HL-60 (cell line): ENCODE measurements around the gene TBX15.

Experiments
- DNase-seq, 2 experiments: peaks; one replicate each; pipeline ENCODE4 v3.0.0-alpha.2; 2010 to 2020; ENCODE audit warnings: low read depth in 1 of 2, low spot score in 1 of 2
- H3K27ac ChIP-seq: fragments of 250-450 bp; sonication (Bioruptor Pico); replicated peaks from 2 replicates; pipeline ENCODE4 v1.5.1; 2020; ENCODE audit warnings: mild to moderate bottlenecking, moderate library complexity
- H3K27me3 ChIP-seq: fragments of 250-450 bp; sonication (Bioruptor Pico); 2 replicates; pipeline ENCODE4 v1.5.1; 2021; ENCODE audit warnings: mild to moderate bottlenecking, moderate library complexity; ENCODE audit not compliant: insufficient read depth, poor library complexity, severe bottlenecking
- H3K4me3 ChIP-seq: replicated peaks from 2 replicates; pipeline ENCODE4 v1.5.1; 2011; ENCODE audit warnings: mild to moderate bottlenecking, control low read depth, low read length; ENCODE audit not compliant: insufficient read depth
- CTCF ChIP-seq: IDR thresholded peaks from one replicate; pipeline ENCODE4 v1.5.1; 2011; ENCODE audit warnings: low read length, control low read depth, inconsistent platforms; ENCODE audit not compliant: insufficient read depth
- GABPA ChIP-seq: IDR thresholded peaks from 2 replicates; pipeline ENCODE4 v1.6.1; 2012; ENCODE audit warnings: low read depth
- POLR2AphosphoS5 ChIP-seq: IDR thresholded peaks from 2 replicates; pipeline ENCODE4 v1.6.1; 2012; ENCODE audit warnings: low read depth
- REST ChIP-seq: IDR thresholded peaks from 2 replicates; pipeline ENCODE4 v1.6.1; 2012; ENCODE audit warnings: low read depth; ENCODE audit not compliant: insufficient replicate concordance
- SPI1 ChIP-seq: IDR thresholded peaks from 2 replicates; pipeline ENCODE4 v1.6.1; 2012; ENCODE audit warnings: low read depth, mild to moderate bottlenecking, borderline replicate concordance

The TBX15 gene

GRCh38 chr1:119007339-119007669, 19.2 kb upstream of the TBX15 start:
- Histone ChIP-seq H3K27ac (no peak overlapping the region), H3K4me3 (no peak overlapping the region), H3K27me3 (peaks cover 71% of the 10 kb centered on the region)
- TF ChIP-seq REST: no peak
- TF ChIP-seq SPI1: no peak
- no peak for TF ChIP-seq GABPA
- TF ChIP-seq CTCF: no peak
- no peak for TF ChIP-seq POLR2AphosphoS5
- no peak for DNase-seq

GRCh38 chr1:119006406-119007279, 18.5 kb upstream of the TBX15 start:
- H3K27me3 ChIP-seq: peaks cover 74% of the 10 kb centered on the region
- H3K27ac ChIP-seq: no peak overlapping the region
- H3K4me3 ChIP-seq: no peak overlapping the region
- no peak for DNase-seq
- TF ChIP-seq GABPA (no peak), POLR2AphosphoS5 (no peak), CTCF (no peak), REST (no peak), SPI1 (no peak)

- TF ChIP-seq GABPA (no peak), SPI1 (no peak), CTCF (no peak), POLR2AphosphoS5 (no peak), REST (no peak)
- Histone ChIP-seq H3K27me3 (peaks cover 76% of the 10 kb centered on the region), H3K4me3 (no peak overlapping the region), H3K27ac (no peak overlapping the region)
- DNase-seq: no peak
Measured at GRCh38 chr1:119005724-119006405, 17.7 kb upstream of the TBX15 start.
